Cerebellar cortex (tissue), 1 donor: ENCODE data around the gene RPS17.
"Not testable (repeated sequence)": the region's sequence is repeated elsewhere in the genome, so short reads cannot be mapped to it uniquely, and the experiment has no call there.

Source experiments
- DNase-seq: peaks from one replicate; pipeline ENCODE4 v3.0.0-alpha.2; 2015; ENCODE audit warnings: low spot score

Gene RPS17

DNA sequence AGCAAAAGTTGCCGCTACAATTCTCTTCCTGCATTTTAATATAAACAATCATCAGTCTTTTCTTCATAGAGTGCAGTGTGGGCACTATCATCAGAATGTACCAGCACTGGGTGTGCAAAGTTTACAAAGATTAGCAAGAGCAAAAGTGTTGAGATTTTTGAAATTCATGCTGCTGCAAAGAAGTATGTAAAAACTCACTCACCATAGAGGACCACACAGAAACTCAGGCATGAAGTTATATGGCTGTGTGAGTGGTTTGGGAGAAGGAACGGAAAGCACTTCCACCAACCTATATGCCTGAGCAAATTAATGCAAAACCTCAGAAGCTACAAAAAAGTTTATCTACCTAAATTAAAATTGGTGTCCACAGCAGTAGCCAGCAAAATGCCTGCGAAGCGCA is 32.6 kb downstream of the RPS17 start:
- DNase-seq, result not testable (repeated sequence)

DNA sequence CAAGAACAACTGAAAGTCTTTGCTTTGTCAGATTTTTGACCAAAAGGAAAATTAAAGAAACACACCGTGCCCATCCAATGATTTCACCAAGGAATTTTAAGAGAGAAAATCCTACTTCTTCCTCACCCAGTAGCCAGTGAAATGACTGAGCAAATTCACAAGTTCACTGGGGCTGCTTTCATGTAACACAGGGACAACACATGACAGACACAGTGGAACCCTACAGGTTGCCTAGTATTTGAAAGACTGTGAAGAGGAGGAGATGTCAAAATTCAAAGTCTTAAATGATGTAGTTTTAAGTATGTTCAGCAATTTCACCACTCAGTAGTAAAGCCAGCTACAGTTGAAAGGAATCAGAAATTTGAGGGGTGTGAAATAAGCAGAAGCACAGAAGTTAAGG is 33.2 kb downstream of the RPS17 start:
- DNase-seq, result not testable (repeated sequence)

DNA sequence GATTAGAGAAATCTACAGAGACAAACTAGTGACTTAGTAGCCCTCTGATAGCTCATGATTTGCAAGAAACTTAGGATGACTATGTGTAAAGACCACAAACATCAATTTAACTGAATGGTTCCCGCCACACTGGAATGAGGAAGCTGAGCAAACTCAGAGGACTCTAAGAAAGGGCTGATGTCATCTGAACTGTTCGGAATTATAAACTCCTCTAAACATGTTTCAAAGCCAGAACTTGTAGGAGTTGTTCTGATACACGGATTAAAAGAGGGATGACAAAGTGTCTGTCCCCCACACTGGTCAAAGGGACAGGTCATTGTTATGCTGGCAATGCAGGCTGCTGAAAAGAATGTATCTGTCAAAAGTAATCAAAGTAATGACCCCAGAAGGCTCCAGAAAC is 34.4 kb downstream of the RPS17 start:
- DNase-seq, result not testable (repeated sequence)

DNA sequence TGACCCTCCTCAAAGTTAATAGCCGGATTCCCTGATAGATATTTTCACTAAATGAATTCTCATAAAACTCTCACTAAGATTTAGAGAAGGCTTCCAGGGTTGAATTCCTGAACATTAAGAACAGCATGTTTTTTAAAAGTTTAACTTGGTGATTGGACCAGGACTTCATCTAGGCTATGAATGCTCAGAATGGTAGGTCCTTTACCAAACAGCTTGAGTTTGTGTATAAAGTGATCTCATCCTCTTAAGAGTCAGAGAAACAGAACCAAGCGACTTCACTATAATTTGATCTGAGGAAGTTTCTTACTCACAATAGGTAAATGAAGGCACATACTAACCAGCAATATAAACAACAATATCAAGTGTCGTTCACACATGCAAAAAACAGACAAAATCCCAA is 36.2 kb downstream of the RPS17 start:
- not testable (repeated sequence) for DNase-seq

DNA sequence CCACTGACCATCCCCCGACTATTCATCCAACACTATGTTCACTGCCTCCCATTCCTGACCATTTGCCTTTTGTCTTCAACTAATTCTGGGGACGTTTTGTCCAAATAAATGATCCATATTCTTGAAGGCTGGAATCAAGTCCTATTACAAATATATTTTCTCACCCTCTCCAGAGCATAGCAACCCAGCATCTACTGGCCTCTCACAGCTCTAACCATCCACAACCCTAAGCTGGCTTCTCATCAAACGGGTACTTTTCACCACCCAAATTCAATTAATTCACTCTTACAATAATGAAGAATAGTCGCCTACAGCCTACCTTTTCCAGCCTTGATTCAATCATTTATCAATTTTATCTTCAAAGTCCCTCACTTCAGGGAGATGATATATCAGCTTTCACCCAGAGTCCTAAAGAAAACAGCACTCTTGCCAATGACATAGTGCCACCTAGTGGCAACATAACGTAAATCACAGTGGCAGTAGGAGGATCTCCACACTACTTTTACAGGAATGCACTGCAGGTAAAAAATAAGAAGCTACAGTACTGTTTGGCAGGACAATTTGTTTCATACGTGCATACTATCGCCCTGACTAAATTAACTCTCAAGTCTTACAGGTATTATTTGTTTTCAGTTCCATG is 37.4 kb downstream of the RPS17 start:
- not testable (repeated sequence) for DNase-seq

DNA sequence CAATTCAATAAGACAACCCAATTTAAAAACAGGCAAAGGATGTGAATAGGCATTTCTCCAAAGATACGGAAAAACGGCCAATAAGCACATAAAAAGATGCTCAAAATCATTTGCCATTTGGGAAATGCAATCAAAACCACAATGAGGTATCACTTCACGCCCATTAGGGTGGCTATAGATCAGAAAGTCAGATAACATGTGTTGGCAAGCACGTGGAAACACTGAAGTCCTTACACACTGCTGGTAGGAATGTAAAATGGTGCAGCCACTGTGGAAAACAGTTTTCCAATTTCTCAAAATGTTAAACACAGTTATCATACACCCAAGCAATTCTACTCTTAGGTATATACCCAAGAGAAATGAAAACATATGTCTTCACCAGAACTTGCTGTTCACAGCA is 39.5 kb downstream of the RPS17 start:
- DNase-seq, result not testable (repeated sequence)

DNA sequence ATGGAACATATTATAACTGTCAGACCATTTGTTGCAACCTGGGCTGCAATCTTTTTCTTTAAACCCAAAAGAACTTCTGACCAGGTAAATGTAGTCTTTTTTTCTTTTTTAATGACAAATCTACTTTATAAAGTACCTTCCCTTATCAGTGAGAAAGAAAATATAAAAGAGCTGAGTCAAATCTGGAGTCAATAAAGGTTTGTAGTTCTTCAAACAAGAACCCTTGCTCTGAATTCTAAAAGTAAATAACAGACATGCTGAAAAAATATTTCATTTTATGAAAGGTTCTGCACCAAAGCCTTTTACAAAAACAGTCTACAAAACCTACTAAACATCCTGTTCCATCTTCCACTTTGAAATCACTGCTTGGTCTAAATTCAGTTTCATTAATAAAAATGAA is 42.3 kb downstream of the RPS17 start:
- DNase-seq, result not testable (repeated sequence)

DNA sequence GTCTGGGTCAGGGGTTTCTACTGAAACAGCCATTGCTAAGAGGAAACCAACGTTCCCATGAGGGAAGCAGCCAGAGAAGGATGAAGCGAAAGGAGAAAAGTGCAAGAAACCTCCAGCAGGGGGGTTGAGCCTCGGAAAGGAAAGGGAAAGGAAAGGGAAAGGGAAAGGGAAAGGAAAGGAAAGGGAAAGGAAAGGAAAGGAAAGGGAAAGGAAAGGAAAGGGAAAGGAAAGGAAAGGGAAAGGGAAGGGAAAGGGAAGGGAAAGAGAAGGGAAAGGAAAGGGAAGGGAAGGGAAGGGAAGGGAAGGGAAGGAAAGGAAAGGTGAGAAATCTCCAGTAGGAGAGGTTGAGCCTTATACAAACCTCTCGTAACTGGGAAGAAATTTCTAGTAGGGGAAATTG is 52.0 kb downstream of the RPS17 start:
- DNase-seq, result peak; percentile 1

DNA sequence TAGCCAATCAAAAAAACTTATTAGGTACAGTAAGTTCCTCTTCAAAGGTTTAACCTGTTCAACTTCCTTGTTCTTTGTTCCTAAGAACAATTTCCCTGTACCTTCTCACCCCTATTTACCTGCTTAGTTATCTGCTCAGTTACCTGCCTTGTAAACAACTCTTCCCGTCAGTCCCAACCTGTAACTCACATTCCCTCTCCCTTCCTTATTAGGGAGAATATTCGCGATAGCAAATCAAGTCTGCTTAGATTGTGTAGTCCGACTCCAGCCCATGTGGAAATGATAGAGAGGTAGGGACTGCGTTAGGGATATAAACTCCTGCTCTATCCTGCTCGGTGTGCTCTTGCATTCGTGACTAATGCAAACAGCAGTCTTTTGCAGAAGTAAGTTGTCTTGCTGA is 53.2 kb downstream of the RPS17 start:
- not testable (repeated sequence) for DNase-seq
